Thoracic aorta (tissue), 2 donors: ENCODE results near the gene PPEF1. TPM values are rescaled to one million over a fixed set of nuclear protein-coding genes. Genes with fewer than 3 reads are reported as not detected.

ENCODE experiments used
- ATAC-seq: fragments of 150-250 bp; one replicate; pipeline ENCODE4 v1.8.0; 2017; ENCODE audit warnings: low read depth; ENCODE audit not compliant: insufficient number of reproducible peaks, low FRiP score
- DNase-seq: peaks from one replicate; pipeline ENCODE4 v3.0.0-alpha.2; 2020; ENCODE audit warnings: low spot score
- H3K27ac ChIP-seq, 2 donors: fragments of 200-600 bp; sonication (generic); 1 replicate in 1 of 2; 2 replicates in 1 of 2; pipeline ENCODE4 v1.5.1; 2016; ENCODE audit warnings: mild to moderate bottlenecking in 2 of 2, moderate library complexity in 2 of 2
- H3K27me3 ChIP-seq: fragments of 200-600 bp; sonication (generic); replicated peaks from 2 replicates; pipeline ENCODE4 v1.6.0; 2016; ENCODE audit warnings: mild to moderate bottlenecking; ENCODE audit not compliant: insufficient read depth
- H3K36me3 ChIP-seq: fragments of 200-600 bp; sonication (generic); one replicate; pipeline ENCODE4 v1.5.1; 2016
- H3K4me1 ChIP-seq, 2 donors: fragments of 200-600 bp; sonication (generic); 1 replicate in 1 of 2; 2 replicates in 1 of 2; pipeline versions ENCODE4 v1.5.1 to v1.6.0; 2016; ENCODE audit warnings: low read depth in 2 of 2, mild to moderate bottlenecking in 1 of 2; ENCODE audit not compliant: control insufficient read depth in 1 of 2
- H3K4me3 ChIP-seq: fragments of 200-600 bp; sonication (generic); 2 replicates; pipeline ENCODE4 v1.5.1; 2016; ENCODE audit warnings: mild to moderate bottlenecking
- H3K9me3 ChIP-seq: fragments of 200-600 bp; sonication (generic); 2 replicates; pipeline ENCODE4 v1.5.1; 2016
- CTCF ChIP-seq: fragments of 200-600 bp; sonication (generic); IDR thresholded peaks from one replicate; pipeline ENCODE4 v1.5.1; 2019; ENCODE audit warnings: antibody characterized with exemption
- total RNA-seq, 2 donors: library from RNA; depleted of rRNA; stranded (reverse); fragments of >200 nt; gene quantifications; one replicate each; pipeline versions ENCODE4 v1.1.0 to v1.2.3, GENCODE V29; 2016

Gene PPEF1
- total RNA-seq: not detected

- DNase-seq: no peak
- no peak within 1 kb of the TSS for H3K27ac ChIP-seq
- TF ChIP-seq CTCF: no peak
- no peaks in the 10 kb centered on the region for H3K36me3 ChIP-seq
- ATAC-seq: no peak
- no peak within 1 kb of the TSS for H3K4me3 ChIP-seq
- H3K9me3 ChIP-seq: no peaks in the 10 kb centered on the region
- H3K4me1 ChIP-seq: no peaks in the 10 kb centered on the region
- no peaks in the 10 kb centered on the region for H3K27me3 ChIP-seq
These were observed at the start of gene PPEF1 for GRCh38 chrX:18707426-18708049. Gene PPEF1 (plus strand): TSS chrX:18707645. CDS start chrX:18707781, 136 bp downstream.

- Histone ChIP-seq H3K9me3 (no peaks in the 10 kb centered on the region), H3K27me3 (no peaks in the 10 kb centered on the region), H3K27ac (no peak overlapping the region), H3K4me3 (no peak overlapping the region), H3K4me1 (no peaks in the 10 kb centered on the region), H3K36me3 (no peaks in the 10 kb centered on the region)
- DNase-seq (no peak), ATAC-seq (no peak)
- no peak for TF ChIP-seq CTCF
These were observed 46.2 kb upstream of the PPEF1 start for GRCh38 chrX:18661273-18661672.

GRCh38 chrX:18664947-18665346, 42.5 kb upstream of the PPEF1 start:
- Histone ChIP-seq H3K27ac (no peak overlapping the region), H3K4me3 (no peak overlapping the region), H3K27me3 (no peaks in the 10 kb centered on the region), H3K4me1 (no peaks in the 10 kb centered on the region), H3K36me3 (no peaks in the 10 kb centered on the region), H3K9me3 (no peaks in the 10 kb centered on the region)
- ATAC-seq: no peak
- no peak for DNase-seq
- no peak for TF ChIP-seq CTCF

- no peaks in the 10 kb centered on the region for H3K36me3 ChIP-seq
- ATAC-seq (no peak), DNase-seq (no peak)
- no peak overlapping the region for H3K27ac ChIP-seq
- H3K4me1 ChIP-seq: no peaks in the 10 kb centered on the region
- no peaks in the 10 kb centered on the region for H3K9me3 ChIP-seq
- no peak overlapping the region for H3K4me3 ChIP-seq
- no peak for TF ChIP-seq CTCF
- no peaks in the 10 kb centered on the region for H3K27me3 ChIP-seq
These were observed 40.8 kb upstream of the PPEF1 start for GRCh38 chrX:18666614-18667013.

GRCh38 chrX:18668071-18668835, 39.2 kb upstream of the PPEF1 start:
- Histone ChIP-seq H3K27me3 (no peaks in the 10 kb centered on the region), H3K27ac (no peak overlapping the region), H3K9me3 (no peaks in the 10 kb centered on the region), H3K36me3 (no peaks in the 10 kb centered on the region), H3K4me1 (no peaks in the 10 kb centered on the region), H3K4me3 (peak overlapping the region; percentile 35)
- ATAC-seq (no peak), DNase-seq (no peak)
- TF ChIP-seq CTCF: no peak
